Activated CD4-positive, alpha-beta T cell treated with anti-CD3 and anti-CD28 coated beads, Interleukin-10, Interleukin-2, amounts not matched to agents 100 ng/mL and 50 ng/mL, durations not matched to agents 16 hours and 8 hours (primary cell): ENCODE data around the gene RALBP1.
"Not testable (repeated sequence)": the region's sequence is repeated elsewhere in the genome, so short reads cannot be mapped to it uniquely, and the experiment has no call there.

Source experiments
- DNase-seq: peaks from one replicate; pipeline ENCODE4 v3.0.0-alpha.2; 2020

RALBP1 gene

DNA sequence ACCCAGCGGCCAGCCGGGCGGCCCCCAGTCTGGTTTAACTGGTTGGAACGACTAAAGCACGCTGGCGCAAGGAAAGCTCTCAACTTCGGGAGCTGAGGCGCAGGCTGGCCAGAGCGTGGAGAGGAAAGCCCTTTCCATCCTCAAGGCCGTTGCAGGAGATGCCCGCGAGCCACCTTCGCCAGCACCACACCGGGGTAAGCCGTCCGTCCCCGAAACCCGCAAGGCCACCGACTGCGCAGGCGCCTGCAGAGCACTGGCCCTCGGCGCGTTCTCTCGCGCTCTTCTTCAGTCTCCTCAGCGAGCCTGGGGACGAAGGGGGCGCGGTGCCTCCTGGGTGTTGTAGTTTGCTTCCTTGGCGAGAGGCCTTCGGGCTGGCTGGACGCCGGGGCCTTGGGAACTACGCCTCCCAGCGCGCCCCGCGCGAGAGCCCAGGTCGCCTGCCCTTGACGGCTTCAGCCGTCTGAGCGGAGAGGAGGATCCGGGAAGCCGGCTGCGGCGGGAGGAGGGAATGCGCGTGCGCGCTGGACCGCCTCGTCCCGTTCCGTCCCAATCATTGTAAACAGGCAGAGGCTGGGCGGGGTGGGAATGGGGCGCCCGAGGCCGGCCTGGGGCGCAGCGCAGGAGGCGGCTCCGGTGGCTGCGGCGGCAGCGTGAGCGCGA, at the start of gene RALBP1:
Gene RALBP1, plus strand, starts transcription at position 531 of the 660 bp plus-strand sequence. CDS start 37,533 bp downstream, outside the sequence.
- DNase-seq = peak; percentile 100

DNA sequence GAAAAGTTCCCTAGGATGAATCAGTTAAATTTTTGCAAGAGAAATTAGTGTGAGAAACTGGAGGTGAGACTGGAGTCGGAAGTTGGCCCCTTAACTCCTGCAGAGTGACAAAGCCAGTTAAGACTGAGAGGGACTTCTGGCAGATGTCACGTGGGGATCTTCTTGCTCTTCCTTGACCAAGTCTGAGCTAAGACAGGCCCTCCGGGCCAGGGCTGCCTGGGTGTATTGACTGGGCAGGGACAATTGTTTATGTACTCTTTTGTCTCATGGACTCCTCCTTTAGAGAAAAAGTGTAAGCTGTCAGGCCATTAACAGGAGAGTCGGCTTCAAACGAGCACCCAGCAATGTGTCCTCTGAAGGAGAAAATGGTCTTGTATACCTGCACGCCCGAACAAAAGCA, 48.6 kb upstream of the RALBP1 start:
- no peak for DNase-seq

DNA sequence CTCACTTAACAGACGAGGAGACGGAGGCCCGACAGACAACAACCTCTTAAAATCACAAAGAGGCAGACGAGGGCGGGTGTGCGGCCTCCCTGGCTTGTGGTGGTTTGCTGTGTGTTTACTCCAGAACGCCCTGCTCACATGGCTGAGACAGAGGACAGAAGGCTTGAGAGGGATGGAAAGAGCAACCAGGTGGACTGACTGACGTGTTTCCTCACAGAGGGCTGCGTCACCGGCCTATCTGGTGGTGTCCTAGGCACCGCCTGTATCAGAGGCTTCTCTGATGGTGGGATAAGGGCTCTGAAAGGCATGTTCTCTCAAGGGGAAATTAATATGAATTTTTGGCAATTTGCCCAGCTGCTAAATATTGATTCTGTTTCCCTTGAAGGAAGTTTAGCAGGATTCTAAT, 47.0 kb upstream of the RALBP1 start:
- DNase-seq = no peak

DNA sequence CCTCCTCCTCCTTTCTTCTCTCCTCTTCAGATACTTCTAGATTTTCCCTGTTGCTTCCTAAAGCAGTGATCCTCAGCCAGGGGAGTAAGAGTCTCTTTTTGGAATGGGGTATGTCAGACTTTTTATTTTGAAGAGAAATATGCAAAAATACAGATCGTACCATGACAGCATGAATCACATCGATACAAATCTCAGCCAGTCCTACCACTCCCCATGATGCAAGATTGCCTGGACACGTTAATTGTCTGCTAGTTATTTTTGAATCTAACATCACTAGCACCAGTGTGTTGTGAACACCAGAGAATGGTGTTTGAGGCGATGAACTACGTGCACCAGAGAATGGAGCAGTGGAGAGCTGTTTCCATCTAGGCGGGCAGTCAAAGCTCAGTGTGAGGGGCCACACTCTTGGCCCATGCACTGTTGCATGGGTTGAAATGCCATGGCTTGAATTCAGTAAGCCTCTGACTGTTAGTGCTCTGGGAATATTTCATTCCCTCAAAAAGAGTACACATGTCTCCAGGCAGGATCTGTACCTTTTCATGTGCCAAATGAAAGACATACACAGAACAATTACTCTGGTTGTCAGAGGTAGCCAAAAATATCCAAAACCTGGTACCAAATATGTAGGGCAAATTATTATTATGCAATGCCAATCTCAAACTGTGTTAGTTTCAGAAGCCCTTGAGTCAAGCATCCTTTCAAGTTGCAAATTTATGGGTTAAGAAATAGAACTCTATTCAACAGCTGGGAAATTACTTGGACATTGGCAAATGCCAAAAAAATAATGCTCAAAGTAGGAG, 46.3 kb upstream of the RALBP1 start:
- DNase-seq = no peak

DNA sequence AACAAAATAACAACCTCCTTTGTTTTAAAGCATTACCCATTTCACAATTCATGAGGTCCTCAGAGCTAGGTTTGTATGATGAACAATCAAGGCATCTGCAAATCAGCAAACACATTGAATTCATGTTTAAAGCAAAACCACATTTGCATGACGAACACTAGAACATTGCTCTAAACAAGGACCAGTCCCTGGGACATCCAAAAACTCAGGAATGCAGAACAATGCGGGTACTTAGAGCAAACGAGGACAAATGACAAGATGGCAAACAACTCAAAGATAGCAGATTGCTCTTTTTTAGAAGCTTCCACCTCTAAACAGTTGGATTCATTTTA, 45.7 kb upstream of the RALBP1 start:
- DNase-seq = no peak

DNA sequence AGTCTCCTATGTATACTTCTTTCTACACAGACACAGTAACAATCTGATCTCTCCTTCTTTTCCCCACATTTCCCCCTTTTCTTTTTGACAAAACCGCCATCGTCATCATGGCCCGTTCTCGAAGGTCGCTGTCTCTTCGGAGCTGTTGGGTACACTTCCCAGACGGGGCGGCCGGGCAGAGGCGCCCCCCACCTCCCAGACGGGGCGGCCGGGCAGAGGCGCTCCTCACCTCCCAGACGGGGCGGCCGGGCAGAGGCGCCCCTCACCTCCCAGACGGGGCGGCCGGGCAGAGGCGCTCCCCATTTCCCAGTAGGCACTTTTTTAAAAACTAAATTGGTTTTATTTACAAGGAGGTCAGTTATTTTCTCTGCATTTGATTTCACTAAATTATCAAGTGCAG, 45.0 kb upstream of the RALBP1 start:
- not testable (repeated sequence) for DNase-seq

DNA sequence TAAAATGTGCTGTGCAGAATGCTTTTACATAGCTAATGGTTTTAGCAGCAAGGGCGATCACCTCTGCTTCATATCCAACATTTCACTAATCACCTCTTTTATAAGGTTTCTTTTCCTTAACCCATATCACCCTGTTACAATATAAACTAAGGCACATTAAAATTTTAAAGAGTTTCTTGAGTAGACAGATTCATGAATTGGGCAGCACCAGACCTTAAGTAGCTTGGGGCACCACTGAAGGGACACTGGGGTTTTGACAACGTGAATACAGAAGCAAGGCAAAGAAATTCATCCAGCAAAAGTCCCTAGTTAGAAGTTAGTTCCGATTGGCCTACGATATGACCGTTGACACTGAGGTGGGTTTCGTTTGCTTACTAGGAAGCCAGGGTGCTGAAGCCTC, 44.0 kb upstream of the RALBP1 start:
- no peak for DNase-seq

DNA sequence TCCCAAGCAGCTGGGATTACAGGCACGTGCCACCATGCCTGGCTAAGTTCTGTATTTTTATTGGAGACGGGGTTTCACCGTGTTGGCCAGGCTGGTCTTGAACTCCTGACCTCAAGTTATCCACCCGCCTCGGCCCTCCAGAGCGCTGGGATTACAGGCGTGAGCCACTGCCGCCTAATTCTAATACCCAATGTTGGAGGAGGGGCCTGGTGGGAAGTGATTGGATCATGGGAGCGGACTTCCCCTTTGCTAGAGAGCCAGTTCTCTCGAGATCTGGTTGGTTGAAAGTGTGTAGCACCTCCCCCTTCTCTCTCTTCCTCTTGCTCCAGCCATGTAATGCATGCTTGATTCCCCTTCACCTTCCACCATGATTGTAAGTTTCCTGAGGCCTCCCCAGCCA, 42.2 kb upstream of the RALBP1 start:
- DNase-seq = not testable (repeated sequence)

DNA sequence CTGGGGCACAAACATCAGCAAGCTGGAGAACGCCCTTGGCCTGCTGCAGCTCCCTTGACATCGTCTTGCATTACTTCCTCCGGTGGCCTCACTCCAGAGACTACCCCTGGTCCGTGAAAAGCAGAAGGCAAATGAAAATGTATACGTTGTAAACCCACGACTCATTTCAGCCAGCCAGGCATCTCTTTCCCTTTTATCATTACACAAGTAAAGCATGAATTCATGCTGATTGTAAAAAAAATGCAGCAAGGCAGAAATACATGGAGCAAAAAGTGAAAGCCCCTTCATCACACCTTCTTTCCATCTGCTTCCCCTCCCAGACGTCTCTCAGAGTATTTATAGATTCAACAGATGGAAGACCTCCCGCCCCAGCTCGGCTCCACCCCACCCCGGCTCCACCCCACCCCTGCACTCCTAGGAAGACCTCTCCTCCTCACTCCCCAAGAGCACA, 41.6 kb upstream of the RALBP1 start:
- DNase-seq = no peak

DNA sequence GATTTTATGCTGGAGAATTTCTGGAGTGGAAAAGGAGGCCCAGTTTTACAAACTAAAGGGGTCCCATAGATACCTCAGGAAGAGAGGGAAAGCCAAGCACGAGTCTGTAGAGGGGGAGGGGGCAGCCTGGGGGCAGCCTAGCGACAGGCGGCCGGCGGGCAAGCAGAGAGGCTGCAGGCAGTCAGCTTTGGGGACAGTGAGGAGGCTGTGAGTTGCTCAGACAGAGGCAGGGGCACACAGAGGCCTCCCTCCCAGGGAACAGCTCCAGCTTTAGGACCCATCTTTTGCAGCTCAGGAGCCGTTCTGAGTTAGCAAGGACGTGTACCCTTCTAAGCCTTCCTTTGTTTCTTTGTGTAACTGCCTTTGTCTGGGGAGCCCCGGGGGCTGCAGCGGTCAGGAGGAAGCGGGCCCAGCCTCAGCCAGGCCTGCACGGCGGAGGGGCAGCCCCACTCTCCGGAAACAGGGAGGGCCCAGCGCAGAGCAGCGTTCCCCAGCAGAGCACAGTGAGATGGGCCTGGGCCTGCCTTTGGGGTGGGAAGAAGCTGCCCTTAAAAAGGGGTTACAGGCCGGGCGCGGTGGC, 41.1 kb upstream of the RALBP1 start:
- no peak for DNase-seq

DNA sequence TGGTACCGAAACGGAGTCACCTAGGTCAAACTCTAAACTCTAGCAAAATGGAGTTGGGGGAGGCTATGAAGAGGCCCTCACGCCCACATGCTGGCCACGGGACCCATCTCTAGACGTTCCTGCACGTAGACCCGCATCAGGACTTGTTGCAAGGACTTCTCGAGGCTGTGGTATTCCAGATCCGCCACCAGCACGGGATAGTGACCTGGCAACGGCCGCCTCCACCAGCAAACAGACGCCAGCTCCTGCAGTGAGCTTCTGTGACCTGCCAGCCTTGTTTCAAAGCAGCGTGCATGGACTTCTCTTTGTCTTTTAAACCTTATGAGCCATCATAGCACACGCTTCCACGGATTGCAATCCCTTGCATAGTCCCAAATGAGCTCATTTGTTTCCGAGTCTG, 40.3 kb upstream of the RALBP1 start:
- no peak for DNase-seq

DNA sequence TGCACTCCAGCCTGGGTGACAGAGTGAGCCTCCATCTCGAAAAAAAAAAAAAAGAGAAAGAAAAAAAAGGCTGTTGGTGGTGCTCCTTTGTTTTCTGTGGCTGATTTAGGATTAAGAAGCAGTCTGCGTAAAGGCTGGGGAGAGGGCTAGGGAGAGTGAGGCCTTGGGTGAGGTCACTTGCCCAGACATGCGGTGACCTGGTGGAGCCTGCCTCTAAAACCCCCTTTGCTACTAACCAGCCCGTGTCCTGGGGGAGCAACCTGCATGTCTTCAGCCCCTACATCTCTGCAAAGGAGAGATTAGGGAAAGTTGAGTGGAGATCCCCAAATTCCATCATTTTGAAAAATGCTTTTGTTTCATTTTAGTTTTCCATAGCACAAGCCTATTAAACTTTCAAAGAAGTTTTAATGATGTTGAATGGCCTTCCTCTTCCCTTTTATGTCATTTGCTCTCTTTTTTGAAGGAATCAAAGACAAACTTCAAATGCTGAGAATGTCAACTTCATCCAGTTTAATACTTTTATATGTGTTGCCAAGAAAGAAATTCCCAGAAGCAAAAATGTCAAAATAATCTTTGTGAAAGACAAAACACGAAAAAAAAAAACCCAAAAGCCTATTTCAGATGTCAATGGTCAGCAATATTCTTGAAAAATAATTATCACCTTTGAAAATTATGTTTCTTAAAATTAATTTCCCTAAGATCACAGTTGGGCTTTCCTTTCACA, 38.9 kb upstream of the RALBP1 start:
- DNase-seq = no peak

DNA sequence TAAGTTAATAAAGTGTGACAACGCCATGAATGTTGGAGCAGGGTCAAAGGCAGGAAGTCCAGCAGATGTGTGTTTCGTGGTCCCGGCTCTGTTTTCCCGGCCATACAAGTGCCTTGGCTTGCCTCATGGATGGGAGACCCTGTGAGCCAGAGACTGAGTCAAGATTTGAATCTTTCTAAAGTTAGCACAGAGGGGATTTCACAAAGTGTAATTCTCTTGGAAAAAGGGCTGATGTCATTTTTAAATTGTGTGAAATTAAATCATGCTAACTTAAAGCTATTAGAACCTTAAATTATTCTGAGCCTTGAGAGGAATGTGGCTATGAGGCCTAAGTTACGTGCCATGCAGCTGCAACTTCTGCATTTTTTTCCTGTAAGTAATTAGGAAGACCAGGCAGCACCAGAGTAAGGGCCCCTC, 38.3 kb upstream of the RALBP1 start:
- no peak for DNase-seq

DNA sequence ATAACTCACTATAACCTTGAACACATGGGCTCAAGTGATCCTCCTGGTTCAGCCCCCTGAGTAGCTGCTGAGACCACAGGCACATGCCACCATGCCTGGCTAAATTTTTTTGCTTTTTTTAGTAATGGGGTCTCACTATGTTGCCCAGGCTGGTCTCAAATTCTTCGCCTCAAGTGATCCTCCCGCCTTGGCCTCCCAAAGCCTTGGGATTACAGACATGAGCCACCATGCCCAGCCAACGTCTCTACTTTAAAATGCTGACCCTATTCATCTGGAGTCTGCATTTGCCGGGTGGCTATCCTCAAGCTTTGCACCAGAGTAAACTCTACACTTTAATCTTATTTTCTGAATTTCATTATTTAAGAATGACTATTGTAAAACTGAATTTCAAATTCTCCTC, 37.6 kb upstream of the RALBP1 start:
- no peak for DNase-seq

DNA sequence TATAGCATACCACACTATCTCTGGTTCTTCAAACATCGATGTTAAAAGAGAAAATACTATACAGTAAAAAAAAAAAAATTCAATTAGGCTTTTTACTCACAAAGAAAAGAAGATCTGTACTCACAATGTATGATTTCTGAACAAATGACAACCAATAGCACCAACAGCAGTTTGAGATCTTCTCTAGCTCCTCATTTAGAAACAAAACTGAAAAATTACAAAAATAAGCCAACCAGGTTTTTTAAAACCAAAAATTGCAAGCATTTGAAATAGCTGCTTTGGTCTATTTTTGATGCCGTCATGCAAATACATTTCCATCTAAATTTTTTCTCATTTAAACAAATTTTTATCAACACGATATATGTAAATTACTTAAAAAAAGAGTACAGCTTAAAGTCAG, 34.3 kb upstream of the RALBP1 start:
- DNase-seq = no peak

DNA sequence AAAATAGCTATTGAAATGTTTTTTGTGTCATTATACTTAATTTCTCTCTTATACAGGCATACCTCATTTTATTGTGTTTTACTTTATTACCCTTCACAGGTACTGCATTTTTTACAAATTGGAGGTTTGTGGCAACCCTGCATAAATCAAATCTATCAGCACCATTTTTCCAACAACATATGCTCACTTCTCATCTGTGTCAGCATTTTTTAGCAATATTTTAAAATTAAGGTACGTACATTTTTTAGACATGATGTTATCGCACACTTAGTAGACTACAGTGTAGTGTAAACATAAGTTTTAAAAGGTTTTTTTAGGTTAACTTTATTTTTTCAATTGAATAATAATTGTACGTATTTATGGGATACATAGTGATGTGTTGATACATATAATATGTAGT, 30.8 kb upstream of the RALBP1 start:
- no peak for DNase-seq

DNA sequence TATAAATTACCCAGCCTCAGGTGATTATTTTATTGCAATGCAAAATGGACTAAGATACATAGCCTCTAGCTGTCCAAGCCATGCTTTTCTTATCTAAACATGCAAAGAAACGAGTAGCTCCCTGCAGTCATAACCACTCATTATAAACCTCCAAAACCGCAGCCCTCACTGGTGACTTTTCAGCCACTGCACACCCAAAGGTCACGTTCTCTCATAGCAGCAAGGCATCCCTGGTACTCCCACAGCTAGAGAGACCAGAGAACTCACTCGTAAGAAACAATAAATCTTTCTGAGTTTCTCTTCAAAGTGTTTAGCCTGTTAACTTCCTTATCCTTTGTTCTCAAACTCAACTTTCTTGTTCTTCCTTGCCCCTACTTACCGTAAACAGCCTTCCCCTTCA, 28.5 kb upstream of the RALBP1 start:
- no peak for DNase-seq

DNA sequence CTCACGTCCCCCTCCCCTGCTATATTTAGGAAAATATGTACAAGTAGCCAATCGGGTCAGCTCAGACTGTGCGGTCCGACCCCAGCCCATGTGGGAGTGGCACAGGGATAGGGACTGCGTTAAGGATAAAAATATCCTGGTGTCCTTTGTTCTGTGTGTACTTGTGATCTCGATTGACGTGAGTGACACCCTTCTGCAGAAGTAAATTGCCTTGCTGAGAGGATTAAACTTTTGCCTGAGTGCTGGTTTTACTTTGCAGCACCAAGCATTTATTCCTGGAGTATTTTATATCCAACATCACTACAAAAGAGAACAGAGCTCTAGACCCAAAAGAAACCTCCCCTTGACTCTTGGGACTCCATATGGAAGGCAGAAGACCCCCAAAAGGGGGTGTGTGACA, 28.0 kb upstream of the RALBP1 start:
- no peak for DNase-seq

DNA sequence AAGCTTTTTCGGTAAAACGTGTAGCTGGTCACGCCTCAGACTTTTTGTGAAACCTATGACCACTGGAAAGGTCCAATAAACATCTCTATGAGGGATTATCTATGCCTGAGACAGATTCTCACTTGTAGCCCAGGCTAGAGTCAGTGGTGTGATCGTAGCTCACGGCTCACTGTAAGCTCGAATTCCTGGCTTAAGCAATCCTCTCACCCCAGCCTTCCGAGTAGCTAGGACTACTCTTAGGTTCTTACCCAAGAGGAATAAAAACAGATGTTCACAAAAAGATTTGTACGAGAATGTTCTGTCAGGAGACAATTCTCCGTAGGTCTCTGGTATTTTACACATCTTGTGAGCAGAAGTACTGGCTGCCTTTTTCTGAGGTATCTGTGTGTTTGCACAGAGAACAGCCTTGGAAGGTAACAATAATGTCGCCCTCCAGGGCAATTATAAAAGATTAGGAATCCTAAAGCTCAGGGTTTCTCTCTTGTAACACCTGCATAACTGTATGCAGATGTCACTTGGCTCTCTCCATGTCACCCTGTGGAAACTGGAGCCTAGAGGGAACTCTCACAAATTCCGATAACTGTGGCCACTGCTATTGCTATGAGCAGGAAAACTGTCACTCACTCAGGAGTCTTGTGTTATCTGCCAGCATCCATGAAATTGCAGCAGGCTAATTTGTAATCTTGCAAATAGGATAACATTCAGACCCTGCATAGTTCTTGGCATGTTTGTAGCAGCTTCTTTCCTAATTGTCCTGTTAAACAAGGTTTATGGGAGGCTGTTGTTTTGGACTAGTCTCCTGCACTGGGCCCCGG, 25.5 kb upstream of the RALBP1 start:
- DNase-seq = no peak

DNA sequence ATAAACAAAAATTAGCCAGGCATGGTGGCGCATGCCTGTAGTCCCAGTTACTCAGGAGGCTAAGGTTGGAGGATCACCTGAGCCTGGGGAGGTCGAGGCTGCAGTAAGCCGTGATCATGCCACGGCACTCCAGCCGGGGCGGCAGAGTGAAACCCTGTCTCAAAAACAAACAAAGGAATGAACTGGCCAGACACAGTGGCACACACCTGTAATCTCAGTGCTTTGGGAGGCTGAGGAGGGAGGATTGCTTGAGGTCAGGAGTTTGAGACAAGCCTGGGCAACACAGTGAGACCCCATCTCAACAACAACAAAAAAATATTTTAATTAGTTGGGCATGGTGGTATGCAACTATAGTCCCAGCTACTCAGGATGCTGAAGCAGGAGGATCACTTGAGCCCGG, 24.4 kb upstream of the RALBP1 start:
- not testable (repeated sequence) for DNase-seq

DNA sequence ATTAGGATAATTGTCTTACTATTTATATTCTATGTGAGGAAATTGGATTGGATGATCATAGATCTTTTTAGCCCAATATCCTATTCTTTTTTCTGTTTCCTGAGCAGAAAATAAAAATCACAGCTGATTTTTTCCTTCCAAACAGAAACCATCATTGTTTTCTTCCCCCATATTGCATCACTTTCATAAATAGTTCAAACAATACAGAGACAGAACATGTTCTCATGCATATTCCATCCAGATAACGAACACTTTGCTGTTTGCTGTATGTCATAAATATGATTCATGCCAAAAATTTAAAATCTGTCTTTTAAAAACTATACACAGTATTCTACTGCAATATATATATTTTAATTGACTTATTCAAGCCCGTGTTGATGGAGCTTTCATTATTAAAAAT, 22.0 kb upstream of the RALBP1 start:
- DNase-seq = no peak

DNA sequence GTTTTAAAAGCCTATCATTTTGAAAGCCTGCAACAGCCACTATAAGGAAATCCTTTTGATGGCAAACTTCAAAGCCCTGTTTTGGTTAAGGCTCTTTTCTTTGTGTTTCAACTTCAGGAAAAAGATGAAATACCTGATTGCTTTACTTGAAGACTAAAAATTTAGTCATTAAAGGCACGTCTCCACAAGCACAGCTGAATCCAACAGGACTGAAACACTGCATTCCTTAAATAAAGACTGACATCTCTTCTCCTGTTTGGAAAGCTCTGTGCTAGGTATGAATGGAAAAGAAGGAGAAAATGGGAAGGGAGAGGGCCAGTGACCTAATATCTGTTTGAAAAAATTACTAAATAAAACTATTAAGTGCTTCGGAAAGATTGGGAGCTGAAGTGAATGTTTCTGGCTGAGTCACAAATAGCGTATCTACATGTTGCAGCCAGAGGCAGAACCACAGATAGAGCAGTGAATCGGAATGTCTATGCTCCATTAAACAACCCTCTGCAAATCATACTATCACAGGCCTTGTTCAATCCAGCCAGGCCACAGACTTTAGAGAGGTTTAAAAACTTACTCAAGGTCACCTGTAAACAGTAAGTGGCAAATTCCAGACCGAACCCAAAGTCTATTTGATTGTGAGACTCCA, 21.1 kb upstream of the RALBP1 start:
- no peak for DNase-seq
